Measurements from ENCODE around the gene ZNF486. TPM values are rescaled to one million over a fixed set of nuclear protein-coding genes. Genes with fewer than 3 reads are reported as not detected.
"Not testable (repeated sequence)": the region's sequence is repeated elsewhere in the genome, so short reads cannot be mapped to it uniquely, and the experiment has no call there.

Gene ZNF486
- total RNA-seq, 1 donor from 2014 or later, result 5.4 TPM

GRCh38 chr19:20233105-20233504 is 66.1 kb downstream of the ZNF486 start:
- DNase-seq (ENCODE audit: low read depth in 2 of 2), result no peak

DNA sequence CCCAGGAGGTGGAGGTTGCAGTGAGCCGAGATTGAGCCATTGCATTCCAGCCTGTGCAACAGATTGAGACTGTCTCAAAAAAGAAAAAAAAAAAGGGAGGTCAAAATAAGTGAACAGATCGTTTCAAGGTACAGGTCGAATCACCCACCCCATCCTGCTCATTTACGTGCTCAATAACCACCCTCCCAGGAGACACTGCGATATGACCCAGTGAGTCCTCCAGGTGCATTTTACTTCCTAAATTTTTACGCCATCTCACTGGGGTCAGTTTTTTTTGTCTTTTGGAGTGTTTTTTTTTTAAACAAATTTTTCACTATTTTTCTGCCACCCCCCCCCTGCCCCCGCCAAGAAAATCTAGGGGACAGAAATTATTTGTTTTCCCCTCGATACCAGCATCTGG is 68.1 kb downstream of the ZNF486 start:
- DNase-seq (ENCODE audit: low read depth in 2 of 2), result no peak

DNA sequence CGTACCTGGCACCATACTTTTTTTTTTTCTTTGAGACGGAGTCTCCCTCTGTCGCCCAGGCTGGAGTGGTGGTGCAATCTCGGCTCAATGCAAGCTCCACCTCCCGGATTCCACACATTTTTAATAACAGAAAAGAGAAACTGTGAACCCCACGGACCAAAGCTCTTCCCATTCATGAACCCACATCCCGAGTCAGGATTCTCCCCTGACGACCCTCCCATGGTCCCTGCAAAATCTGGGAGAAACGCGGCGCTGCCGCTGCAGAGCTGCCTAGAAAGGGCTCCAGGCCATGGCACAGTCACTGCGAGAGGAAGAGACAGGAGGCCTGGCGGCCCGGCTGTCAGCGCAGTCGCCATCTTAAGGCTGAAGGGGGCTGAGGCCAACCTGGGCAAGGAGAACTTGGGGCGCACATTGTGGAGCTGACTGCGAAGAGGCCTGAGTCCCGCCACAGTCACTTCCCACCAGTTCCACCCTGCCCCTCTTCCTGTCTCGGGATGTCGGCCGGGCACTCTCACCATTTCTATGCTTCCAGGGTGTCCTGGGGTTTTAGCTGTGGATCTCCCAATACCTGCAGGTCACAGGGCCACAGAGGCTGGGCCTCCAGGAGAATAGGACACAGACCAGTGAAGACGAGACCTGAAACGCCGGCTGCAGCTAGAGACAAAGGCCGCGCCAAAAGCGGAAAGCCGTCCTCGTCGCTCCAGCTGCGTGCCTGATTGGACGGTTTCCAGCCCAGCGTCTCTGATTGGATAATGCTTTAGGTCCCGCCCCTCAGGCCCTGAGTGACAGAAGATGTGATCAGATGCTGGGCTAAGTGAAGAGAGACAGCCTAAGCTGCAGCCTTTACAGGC is 71.0 kb downstream of the ZNF486 start:
- DNase-seq (ENCODE audit: low read depth in 2 of 2), result peak; percentile 88 to 94

DNA sequence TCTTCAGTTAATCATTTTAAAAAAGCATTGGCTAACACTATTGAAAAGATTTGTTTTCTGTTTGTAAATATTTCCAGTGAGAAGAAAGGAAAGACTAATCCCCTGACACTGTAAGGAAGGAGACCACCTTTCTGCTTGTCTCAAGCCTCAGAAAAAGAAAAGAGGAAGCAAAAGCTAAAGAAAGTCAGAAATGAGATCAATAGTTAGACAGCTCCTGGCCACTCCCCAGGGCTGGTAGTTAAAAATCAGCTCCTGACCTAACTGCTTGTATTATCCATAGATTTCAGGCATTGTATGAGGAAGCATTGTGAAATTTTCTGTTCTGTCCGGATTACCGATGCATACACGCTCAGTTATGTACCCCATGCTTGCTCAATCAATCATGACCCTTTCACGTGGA is 76.6 kb downstream of the ZNF486 start:
- no peak for DNase-seq (ENCODE audit: low read depth in 2 of 2)

GRCh38 chr19:20244356-20244755 is 77.3 kb downstream of the ZNF486 start:
- no peak for DNase-seq (ENCODE audit: low read depth in 2 of 2)

DNA sequence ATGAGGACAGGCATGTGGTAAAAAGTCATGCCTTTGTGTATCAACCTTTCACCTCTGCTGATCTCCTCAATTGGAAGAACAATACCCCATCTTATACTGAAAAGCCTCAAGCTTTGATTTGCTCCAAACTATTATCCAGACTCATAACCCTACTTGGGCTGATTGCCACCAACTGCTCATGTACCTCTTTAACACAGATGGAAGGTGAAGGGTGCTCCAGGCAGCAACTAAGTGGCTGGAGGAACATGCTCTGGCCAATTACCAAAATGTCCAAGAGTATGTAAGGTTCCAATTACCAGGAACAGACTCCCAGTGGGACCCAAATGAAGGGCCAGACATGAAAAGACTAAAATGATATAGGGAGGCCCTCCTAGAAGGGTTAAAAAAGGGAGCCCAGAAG is 78.3 kb downstream of the ZNF486 start:
- DNase-seq (ENCODE audit: low read depth in 2 of 2), result no peak

GRCh38 chr19:20247016-20247683 is 80.1 kb downstream of the ZNF486 start:
- peak in 1 of 2 donors; percentile 17 for DNase-seq (ENCODE audit: low read depth in 2 of 2)

GRCh38 chr19:20248258-20248657 is 81.2 kb downstream of the ZNF486 start:
- DNase-seq (ENCODE audit: low read depth in 2 of 2), result not testable (repeated sequence)

Other genes starting within 250 kb of the ZNF486 start
- gene ZNF682, start 127.7 kb upstream of the ZNF486 start, total RNA-seq, result 1.3 and 2.3 TPM in 2 replicates
- gene ZNF90, start 89.2 kb upstream of the ZNF486 start, total RNA-seq, result 0.63 and 0.77 TPM in 2 replicates